Adipose tissue (tissue), 3 donors: ENCODE results near the gene AQR. TPM values are rescaled to one million over a fixed set of nuclear protein-coding genes. Genes with fewer than 3 reads are reported as not detected.
"Not testable (repeated sequence)": the region's sequence is repeated elsewhere in the genome, so short reads cannot be mapped to it uniquely, and the experiment has no call there.

Source experiments
- H3K27ac ChIP-seq: one replicate; pipeline ENCODE4 v1.5.1; 2013; ENCODE audit warnings: low read depth, low read length
- WGBS, 3 donors: extraction: QIAGEN DNeasy Blood & Tissue Kit; methylation state at CpG; one replicate each; pipeline ENCODE4 v1.1.7; 2013; 5-methylcytosine and 5-hydroxymethylcytosine counted together
- polyA plus RNA-seq, 3 donors: library from polyadenylated mRNA; stranded (reverse); fragments of 200-250 nt; gene quantifications; one replicate each; pipeline ENCODE4 v1.2.3, GENCODE V29; 2013
- donor health status: healthy with polysubstance abuse.
- donor health status: Bipolar disorder and iron deficiency.
- donor health status: healthy.

AQR gene
- polyA plus RNA-seq, 3 donors, result 4.5 to 13.3 (median 8.3) TPM

DNA sequence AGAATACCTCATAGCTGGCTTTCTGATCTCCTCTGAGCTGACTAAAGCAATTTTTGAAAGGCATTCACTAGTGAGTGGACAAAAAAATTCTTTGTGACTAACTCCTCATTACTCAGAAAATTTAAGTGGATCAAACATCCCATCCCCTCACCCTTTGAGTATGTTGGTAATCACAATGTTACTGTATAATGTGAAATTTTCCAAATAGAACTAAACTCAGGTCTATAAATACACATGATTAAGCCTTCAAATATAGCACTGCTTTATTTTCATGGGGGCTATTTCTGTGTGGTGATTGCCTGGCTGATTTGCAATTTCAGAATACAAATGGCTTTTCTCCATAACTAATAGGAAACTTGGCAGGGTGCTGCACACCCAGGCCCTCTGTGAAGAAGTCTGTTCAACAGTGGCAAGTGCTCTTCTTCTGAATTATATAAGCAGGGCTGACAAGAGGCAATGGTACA is 128.2 kb downstream of the AQR start:
- H3K27ac ChIP-seq, result no peak overlapping the region

DNA sequence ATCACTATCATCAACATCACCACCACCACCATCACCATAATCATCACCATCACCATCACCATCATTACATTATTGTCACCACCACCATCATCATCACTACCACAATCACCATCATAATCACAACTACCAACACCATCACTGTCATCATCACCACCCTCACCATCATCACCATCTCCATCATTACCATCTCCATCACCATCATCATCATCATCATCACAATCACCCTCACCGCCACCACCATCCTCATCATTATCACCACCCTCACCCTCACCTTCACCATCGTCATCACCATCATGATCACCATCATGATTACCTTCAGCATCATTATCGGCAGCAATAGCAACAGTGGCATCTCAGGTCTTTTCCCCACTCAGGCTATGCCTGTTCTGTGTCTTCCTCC is 131.3 kb downstream of the AQR start:
- H3K27ac ChIP-seq, result no peak overlapping the region
- WGBS, 3 donors, result 91 to 97% (median 95%) methylated on average over 3 of the region's 3 CpGs

DNA sequence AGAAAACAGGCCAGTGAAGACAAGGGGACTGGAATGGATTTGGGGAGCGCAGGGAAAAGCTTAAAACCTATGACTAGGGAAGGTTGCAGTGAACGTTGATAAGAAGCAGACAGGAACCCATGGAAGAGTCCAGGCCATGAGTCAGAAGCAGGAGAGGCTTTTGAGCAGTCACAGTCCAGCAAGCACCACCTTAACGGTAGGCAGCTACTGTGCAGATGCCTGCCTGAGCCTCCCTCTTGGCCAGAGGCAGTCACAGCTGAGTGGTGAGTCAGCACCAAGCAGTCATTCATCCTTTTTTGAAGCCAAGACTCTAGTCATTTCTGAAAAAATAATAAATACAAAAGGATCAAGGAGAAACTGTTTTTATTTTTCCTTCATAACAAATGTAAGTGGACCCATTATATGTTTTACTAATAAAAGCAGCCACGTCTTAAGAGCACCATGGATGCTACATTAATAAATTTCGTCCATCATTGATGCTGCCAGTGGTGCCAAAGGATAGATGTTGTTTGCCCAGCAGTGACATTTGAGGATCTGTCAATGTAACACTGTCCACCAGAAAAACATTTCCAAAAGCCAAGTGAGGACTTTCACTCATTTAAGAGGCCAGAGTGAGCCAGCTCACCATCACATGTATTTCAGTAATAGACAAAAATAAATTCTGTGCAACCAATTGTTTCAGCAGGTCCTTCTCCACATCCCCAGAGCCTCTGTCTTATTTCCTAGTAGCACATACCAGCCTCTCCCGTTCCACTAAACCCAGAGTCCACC is 132.1 kb downstream of the AQR start:
- 72 to 73% (median 72%) methylated on average over 6 of the region's 6 CpGs for WGBS, 3 donors
- no peak overlapping the region for H3K27ac ChIP-seq

DNA sequence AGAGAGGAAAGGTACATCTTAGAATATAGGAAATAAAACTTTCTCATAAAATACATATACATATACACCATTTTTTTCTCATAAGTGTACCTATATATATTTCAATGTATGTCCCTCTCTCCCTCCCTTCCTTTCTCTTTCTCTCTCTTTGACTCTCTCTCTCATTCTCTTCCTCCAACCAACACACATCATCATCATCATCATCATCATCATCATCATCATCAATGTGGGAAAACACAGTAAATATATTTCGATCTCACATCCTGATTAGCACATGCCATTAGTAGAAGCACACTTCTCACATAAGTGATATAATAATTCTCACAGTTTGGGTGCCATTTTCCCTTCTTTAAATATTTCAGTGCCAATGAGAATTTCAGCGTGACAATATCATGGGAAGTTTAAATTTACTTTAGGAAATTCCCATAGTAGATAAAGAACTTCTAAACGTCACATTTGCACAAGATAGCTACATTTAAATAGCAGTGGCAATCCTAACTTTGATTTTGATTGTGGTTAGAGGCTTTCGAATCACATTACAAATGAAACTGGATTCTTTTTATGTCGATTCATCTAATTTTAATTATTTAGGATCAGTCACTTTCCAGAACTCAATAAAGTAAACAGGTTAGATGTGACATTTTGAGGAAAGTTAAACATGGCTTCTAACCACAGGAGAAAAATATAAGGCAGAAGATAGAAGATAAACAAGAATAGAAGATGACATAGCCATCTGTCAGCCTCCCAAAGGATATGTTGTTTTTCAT is 141.2 kb downstream of the AQR start:
- no peak overlapping the region for H3K27ac ChIP-seq
- 70 to 79% (median 79%) methylated on average over 5 of the region's 5 CpGs for WGBS, 3 donors

DNA sequence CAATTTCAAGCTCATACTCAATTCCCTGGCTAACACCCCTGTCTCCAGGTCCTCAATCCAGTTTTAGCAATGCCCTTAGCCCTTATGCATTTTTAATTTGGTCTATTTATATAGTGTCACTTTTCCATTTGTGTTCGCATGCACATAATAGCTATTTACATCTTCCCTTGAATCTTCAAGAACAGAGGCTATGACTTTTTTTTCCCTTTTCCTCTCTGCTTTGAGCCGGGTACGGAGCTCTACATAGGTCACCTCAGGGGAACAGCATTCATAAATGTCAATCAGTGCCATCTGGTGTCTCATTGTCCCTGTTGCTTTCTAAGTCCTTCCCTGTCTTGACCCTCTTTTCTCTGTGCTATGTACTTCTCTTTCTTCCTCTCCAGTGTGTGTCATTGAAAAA is 147.7 kb downstream of the AQR start:
- 68 to 74% (median 69%) methylated on average over 3 of the region's 3 CpGs for WGBS, 3 donors
- no peak overlapping the region for H3K27ac ChIP-seq

DNA sequence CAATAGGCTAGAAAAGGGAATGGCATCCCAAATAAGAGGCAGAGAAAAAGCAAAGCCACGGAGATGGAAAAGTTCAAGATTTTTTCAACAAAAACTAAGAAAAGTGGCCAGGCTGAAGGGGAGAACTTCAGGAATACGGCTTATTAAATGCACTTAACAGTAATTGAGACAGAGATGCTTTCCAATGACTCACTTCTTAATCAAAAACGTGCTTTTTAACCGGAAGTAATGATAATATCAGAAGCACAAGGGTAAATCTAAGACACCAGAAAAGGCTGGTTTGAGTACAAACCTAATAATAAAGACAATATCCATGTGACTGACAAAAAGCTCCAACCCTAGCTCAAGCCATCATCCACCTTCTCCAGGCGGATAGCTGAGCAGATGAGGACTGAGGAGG is 149.4 kb downstream of the AQR start:
- WGBS, 3 donors, result 74 to 77% (median 75%) methylated on average over 5 of the region's 5 CpGs
- H3K27ac ChIP-seq, result no peak overlapping the region

DNA sequence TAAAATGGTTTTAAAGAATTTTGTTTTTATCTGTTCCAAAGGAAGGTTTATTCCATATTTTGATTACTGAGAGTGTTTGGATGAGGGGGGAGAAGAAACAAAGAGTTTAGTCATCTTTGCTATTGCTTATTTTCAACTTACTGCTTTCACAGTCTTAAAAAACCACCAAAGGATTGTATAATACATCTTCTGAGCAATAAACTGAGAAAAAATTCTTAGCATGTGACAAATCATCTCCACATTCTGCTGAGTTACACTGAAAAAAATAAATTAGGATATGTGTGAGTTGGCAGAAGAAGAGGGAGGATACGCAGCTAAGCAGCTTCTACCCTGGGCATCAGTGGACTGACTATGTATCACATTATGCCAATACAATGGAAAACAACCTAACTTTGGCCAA is 151.0 kb downstream of the AQR start:
- whole genome bisulfite sequencing, 3 donors, result 88 to 100% (median 90%) methylated on average over 1 of the region's 1 CpG
- no peak overlapping the region for H3K27ac ChIP-seq

DNA sequence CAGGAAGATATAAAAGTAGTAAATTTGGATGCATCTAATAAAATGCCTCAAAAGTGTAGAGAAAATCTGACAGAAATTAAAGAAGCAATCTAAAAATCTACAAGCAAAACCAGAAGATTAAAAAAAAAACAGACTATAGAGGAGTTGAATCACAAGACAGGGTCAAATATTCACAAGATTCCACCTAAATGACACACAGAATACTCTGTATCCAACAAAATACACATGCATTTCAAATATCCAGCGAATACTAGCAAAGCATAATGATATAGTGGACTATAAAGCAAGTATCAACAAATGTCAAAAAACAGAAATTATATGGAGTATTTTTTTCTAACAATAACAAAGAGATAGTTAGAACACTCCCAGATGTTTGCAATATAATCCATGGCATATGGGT is 153.7 kb downstream of the AQR start:
- WGBS, 3 donors, result 48 to 81% (median 60%) methylated on average over 1 of the region's 1 CpG
- H3K27ac ChIP-seq, result no peak overlapping the region

DNA sequence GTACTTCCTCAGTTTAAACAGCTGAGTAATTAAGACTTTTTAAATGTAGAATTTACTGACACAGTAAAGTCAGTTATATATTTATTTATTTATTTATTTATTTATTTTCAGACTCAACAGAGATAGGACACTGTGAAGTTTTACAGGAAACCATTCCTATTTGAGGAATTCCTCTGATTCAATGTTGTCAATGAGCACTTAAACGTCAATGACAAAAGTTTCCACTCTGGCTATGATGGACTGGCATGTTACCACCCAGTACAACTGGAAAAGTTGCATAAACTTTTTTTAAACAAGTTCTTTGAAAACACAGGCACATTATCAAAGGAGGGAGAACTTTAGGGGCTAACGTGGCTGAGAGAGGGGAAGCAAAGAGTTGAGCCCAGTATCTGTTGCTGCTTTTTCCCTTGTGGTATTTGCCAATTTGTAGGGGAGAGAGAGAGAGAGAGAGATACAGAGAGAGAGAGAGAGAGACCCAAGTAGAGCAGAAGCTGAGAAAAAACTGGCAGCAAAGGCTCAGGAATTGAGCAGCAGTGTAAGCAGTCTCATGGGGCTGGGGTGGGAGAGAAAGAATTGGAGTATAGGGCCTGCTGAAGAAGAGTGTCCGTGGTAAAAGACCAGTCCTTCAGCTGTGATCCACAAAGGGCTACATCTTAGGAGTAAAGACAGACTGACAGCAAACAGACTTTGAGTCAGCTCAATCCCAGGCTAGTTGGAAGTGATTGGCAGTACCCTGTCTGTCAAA is 155.9 kb downstream of the AQR start:
- 48 to 53% (median 51%) methylated on average over 3 of the region's 3 CpGs for WGBS, 3 donors

DNA sequence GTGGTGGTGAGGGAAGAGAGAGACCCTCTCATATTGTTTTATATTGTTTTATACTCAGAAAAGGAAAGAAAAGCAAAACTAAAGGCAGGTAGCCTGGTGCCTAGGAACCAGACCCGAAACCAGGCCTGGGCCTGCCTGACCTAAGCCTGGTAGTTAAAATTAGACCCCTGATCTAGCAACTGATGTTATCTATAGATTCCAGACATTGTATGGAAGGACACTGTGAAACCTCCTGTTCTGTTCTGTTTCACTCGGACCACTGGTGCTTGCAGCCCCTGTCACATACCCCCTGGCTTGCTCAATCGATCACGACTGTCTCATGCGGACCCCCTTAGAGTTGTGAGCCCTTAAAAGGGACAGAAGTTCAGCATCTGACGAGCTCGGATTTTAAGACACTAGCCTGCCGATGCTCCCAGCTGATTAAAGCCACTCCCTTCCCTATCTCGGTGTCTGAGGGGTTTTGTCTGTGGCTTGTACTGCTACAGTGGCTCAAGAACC is 156.6 kb downstream of the AQR start:
- not testable (repeated sequence) for H3K27ac ChIP-seq

More for the DNA sequence above, 155.9 kb downstream of the AQR start:
- no peak overlapping the region for H3K27ac ChIP-seq

DNA sequence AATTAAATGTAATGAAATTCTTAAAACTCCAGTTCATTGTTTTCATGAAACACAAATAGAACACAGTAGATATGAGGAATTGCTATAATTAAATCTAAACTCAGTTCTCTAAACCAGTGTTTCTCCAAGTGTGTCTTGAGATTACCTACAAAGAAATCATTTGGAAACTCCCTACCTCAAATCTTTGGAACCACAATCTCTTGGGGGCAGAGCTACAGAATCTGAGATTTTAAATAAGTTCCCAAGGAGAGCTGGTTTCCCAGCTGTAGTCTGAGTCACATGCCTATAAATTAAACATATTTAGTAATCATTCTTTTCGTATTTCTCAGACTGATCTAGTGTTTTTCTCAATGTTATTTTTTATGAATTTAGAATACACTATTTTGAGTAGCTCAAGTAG is 157.2 kb downstream of the AQR start:
- no peak overlapping the region for H3K27ac ChIP-seq
- WGBS, 3 donors, result 67 to 91% (median 79%) methylated on average over 1 of the region's 1 CpG

More for the DNA sequence above, 156.6 kb downstream of the AQR start:
- WGBS, 3 donors, result 53 to 60% (median 56%) methylated on average over 9 of the region's 9 CpGs

DNA sequence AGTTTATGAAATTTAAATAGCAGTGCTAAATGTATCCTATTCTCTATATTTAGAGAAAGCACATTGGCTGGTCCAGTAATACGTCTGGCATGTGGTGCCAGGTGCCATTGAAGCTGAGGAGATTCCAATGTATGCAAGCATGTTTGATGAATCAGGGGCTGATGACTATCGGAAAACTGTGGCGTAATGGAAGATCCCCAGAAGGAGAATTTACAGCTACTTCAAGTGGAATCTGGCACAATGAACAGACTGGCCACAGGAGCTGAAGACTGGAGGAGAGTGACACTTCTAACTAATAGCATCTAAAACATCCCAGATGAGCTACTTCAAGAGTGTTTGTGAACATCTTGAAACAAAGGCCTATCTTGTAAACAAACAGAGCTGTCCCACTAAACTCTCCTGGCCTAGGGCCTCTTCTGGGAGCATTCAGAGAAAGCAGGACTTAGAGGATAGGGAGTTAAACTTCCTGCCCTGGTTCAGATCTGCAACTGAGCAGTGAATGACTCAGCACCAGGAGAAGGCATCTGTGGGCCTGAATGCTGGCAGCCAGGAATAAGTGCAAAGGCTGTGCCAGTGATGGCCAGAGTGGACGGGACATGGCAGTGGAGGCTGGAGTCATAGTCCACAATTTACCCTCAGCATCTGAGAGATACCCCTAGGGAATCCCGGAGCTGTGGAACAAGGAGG is 159.0 kb downstream of the AQR start:
- 76 to 79% (median 77%) methylated on average over 5 of the region's 5 CpGs for whole genome bisulfite sequencing, 3 donors
- no peak overlapping the region for H3K27ac ChIP-seq

DNA sequence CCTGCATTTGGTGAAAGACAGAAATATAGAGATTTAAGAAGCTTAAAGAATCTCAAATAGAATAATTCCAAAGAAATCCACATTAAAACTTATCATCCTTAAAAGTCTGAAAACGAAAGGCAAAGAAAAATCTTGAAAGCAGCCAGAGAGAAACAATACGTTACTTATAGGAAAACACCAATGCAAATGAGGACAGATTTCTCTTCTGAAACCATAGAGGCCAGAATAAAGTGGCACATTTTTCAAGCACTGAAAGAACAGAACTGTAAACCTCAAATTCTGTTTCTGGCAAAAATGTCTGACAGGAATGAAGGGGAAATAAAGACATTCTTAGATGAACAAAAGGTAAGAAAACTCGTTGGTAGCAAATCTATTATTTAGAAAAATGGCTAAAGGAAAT is 160.4 kb downstream of the AQR start:
- 69 to 75% (median 72%) methylated on average over 3 of the region's 3 CpGs for WGBS, 3 donors
- no peak overlapping the region for H3K27ac ChIP-seq

DNA sequence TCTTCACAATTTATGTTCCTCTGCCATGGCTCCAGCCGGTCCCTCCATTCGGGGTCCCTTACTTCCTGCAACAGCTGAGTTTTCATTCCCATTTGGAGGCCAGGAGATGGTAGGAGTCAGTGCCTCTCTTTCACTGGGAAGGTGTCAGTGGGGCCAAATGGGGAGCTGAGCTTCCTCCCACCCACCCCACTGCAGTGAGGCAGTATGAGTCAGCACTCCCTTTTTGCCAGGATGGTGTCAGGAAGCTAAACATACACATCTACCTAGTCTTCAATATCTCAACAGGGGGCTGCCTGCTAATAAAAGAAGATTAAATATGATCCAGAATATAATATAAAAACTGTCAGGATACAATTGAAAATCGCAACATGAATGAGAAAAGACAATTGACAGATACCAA is 161.5 kb downstream of the AQR start:
- WGBS, 3 donors, result 73 to 88% (median 87%) methylated on average over 3 of the region's 3 CpGs
- no peak overlapping the region for H3K27ac ChIP-seq

DNA sequence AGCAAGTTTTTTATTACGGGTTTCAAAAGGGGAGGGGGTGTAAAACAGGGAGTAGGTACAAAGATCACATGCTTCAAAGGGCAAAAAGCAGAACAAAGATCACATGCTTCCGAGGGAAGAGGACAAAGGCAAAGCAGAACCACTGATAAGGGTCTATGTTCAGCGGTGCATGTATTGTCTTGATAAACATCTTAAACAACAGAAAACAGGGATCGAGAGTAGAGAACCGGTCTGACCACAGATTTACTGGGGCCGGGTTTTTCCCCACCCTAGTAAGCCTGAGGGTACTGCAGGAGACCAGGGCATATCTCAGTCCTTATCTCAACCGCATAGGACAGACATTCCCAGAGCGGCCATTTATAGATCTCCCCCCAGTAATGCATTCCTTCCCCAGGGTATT is 162.3 kb downstream of the AQR start:
- WGBS, 3 donors, result 81 to 87% (median 85%) methylated on average over 8 of the region's 8 CpGs
- H3K27ac ChIP-seq, result not testable (repeated sequence)

DNA sequence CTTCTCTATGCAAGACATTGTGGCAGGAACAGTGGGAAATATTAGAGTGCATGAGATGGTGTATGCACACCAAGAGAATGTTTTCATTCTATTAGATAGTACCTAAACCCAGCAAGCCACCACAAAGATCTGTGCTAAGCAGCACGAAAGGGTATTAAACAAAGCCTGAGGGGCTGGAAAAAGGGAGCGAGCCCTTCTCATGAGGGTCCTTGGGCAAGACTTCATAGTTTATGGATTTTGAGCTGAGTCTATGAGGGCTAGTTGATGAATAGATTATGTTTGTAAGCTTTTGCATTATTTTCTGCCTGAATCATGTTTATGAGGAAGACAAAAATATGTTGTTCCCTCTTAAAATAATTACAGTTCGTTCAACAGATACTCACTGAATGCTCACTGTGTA is 164.8 kb downstream of the AQR start:
- WGBS, 3 donors, result 78 to 84% (median 78%) methylated on average over 3 of the region's 3 CpGs

DNA sequence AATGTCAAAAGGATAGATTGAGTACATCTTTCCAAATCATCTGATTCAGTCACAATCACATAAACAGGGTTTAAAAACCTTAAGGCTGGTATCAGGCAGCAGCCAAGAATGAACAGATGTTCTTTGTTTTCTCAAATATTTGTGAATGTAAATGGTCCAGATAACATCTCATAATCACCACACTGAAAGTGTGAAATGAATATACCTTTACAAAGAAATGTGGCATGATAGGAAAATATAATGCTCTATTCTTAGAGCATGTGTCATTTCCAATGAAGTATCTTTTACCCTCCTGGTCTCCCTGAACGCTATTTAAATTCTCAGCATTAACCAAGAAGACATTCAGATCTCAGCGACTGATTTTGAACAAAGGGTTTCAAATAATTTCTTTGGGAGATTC is 165.4 kb downstream of the AQR start:
- no peak overlapping the region for H3K27ac ChIP-seq
- WGBS, 3 donors, result 71 to 77% (median 73%) methylated on average over 2 of the region's 2 CpGs

More for the DNA sequence above, 164.8 kb downstream of the AQR start:
- H3K27ac ChIP-seq, result no peak overlapping the region
